K562 (cell line): Measurements from ENCODE around the gene TIMM44. TPM values are rescaled to one million over a fixed set of nuclear protein-coding genes. Genes with fewer than 3 reads are reported as not detected.

ENCODE experiments used
- ATAC-seq: fragments of 200-7000 bp; cut with Tn5 transposase; 3 replicates; pipeline ENCODE4 v1.9.1; 2020; ENCODE audit warnings: moderate library complexity
- BruUV-seq: library from RNA; stranded (reverse); fragments of 400-500 nt; replicated peaks from 2 replicates; lab custom pipeline; 2021; lab: Mats Ljungman, UMichigan
- CTCF ChIA-PET: fragments of 300-600 bp; formaldehyde crosslinking; extraction: SDS; loops from one replicate; lab custom pipeline; 2021; ENCODE audit warnings: low intra/inter-chr PET ratio; lab: Yijun Ruan, JAX
- POLR2A ChIA-PET: fragments of 300-600, 350-650 bp; sonication (Branson Sonifier 250); formaldehyde crosslinking; extraction: SDS; loops from one replicate; lab custom pipeline; 2021; ENCODE audit warnings: antibody characterized with exemption, inconsistent platforms; lab: Yijun Ruan, JAX
- DNase-seq, 4 experiments: peaks; one replicate each; pipeline versions ENCODE4 v3.0.0 to v3.0.0-alpha.2; 2011 to 2018; ENCODE audit warnings: low spot score in 3 of 4, mixed read lengths in 3 of 4; ENCODE audit errors: extremely low read depth in 1 of 4
- FAIRE-seq: peaks from 2 replicates; lab custom pipeline; 2011; peaks lifted over from hg19 to GRCh38; lab: Jason Lieb, UNC
- H2AFZ ChIP-seq: 2 replicates; pipeline ENCODE4 v1.6.0; 2011; ENCODE audit warnings: low read depth, low read length, control low read depth, inconsistent platforms
- H3K27ac ChIP-seq: fragments of 200-600 bp; 3 replicates; pipeline ENCODE4 v1.8.0; 2011; ENCODE audit warnings: low read depth, mild to moderate bottlenecking, control low read depth, inconsistent platforms, low read length, moderate library complexity, mixed read lengths; ENCODE audit errors: extremely low read depth
- H3K27me3 ChIP-seq, 2 experiments: fragments of 300-600 bp in 1 of 2; 2 replicates in 1 of 2; 3 replicates in 1 of 2; pipeline versions ENCODE4 v1.6.0 to v1.8.0; 2011; ENCODE audit warnings: inconsistent platforms in 2 of 2, low read length in 2 of 2, mild to moderate bottlenecking in 1 of 2, mixed read lengths in 1 of 2, moderate library complexity in 1 of 2; ENCODE audit not compliant: control insufficient read depth in 2 of 2, insufficient read depth in 2 of 2
- H3K36me3 ChIP-seq: fragments of 300-600 bp; 3 replicates; pipeline ENCODE4 v1.8.0; 2011; ENCODE audit warnings: mild to moderate bottlenecking, low read length, inconsistent platforms; ENCODE audit not compliant: control insufficient read depth, insufficient read depth
- H3K4me1 ChIP-seq, 2 experiments: fragments of 200-600 bp in 1 of 2; replicated peaks in 1 of 2; 2 replicates in 1 of 2; 3 replicates in 1 of 2; pipeline versions ENCODE4 v1.5.1 to v1.8.0; 2011; ENCODE audit warnings: inconsistent platforms in 2 of 2, low read length in 2 of 2, mild to moderate bottlenecking in 1 of 2, mixed read lengths in 1 of 2, moderate library complexity in 1 of 2; ENCODE audit not compliant: control insufficient read depth in 2 of 2, insufficient read depth in 2 of 2
- H3K4me2 ChIP-seq: 2 replicates; pipeline ENCODE4 v1.6.1; 2011; ENCODE audit warnings: low read length, control low read depth, inconsistent platforms, mixed read lengths; ENCODE audit not compliant: insufficient read depth
- H3K4me3 ChIP-seq: fragments of 200-600 bp; sonication (generic), shearing (Covaris generic); 2 replicates; pipeline ENCODE4 v1.5.1; 2016; ENCODE audit warnings: control low read depth, inconsistent platforms
- H3K79me2 ChIP-seq: fragments of 200-600 bp; 3 replicates; pipeline ENCODE4 v1.8.0; 2011; ENCODE audit warnings: low read length, inconsistent platforms; ENCODE audit not compliant: control insufficient read depth, insufficient read depth
- H3K9ac ChIP-seq, 2 experiments: 2 replicates each; pipeline versions ENCODE4 v1.6.0 to v1.6.1; 2011; ENCODE audit warnings: low read depth in 2 of 2, low read length in 2 of 2, control low read depth in 1 of 2, inconsistent platforms in 1 of 2, mild to moderate bottlenecking in 1 of 2, mixed read lengths in 1 of 2; ENCODE audit not compliant: insufficient read depth in 1 of 2
- H3K9me1 ChIP-seq: one replicate; pipeline ENCODE4 v1.6.0; 2011; ENCODE audit warnings: inconsistent platforms, mild to moderate bottlenecking, low read length, moderate library complexity; ENCODE audit not compliant: control insufficient read depth, insufficient read depth
- H3K9me3 ChIP-seq: replicated peaks from 2 replicates; pipeline ENCODE4 v1.5.1; 2011; ENCODE audit warnings: low read depth, low read length, inconsistent platforms; ENCODE audit not compliant: control insufficient read depth, insufficient read depth
- H4K20me1 ChIP-seq: replicated peaks from 2 replicates; pipeline ENCODE4 v1.6.1; 2011; ENCODE audit warnings: low read length, inconsistent platforms, mixed read lengths; ENCODE audit not compliant: control insufficient read depth, insufficient read depth
- ATF3 ChIP-seq, 2 experiments: fragments of 450-650 bp in 1 of 2; sonication (generic) in 1 of 2; formaldehyde crosslinking in 1 of 2; IDR thresholded peaks in 1 of 2; conservative IDR thresholded peaks in 1 of 2; 2 replicates each; pipeline versions ENCODE4 v1.6.1 to v1.8.1; 2016 to 2023; ENCODE audit warnings: mild to moderate bottlenecking in 2 of 2, moderate library complexity in 2 of 2, inconsistent platforms in 1 of 2, missing genetic modification reagents in 1 of 2
- CHD1 ChIP-seq: fragments of 200-600 bp; sonication (generic); IDR thresholded peaks from one replicate; pipeline ENCODE4 v1.6.1; 2012; ENCODE audit warnings: mild to moderate bottlenecking, moderate library complexity, low read length, inconsistent platforms
- DDX20 ChIP-seq: fragments of 450-650 bp; IDR thresholded peaks from 2 replicates; pipeline ENCODE4 v1.6.1; 2016; ENCODE audit warnings: missing genetic modification characterization, low read depth, mild to moderate bottlenecking, missing compliant biosample characterization, moderate library complexity
- E4F1 ChIP-seq: fragments of 250-450 bp; sonication (Bioruptor Pico); IDR thresholded peaks from 2 replicates; pipeline ENCODE4 v1.5.0; 2021; ENCODE audit warnings: mild to moderate bottlenecking, borderline replicate concordance
- HMG20A ChIP-seq: fragments of 450-650 bp; formaldehyde crosslinking; conservative IDR thresholded peaks from 2 replicates; pipeline ENCODE4 v1.4.0; 2020; ENCODE audit warnings: mild to moderate bottlenecking, mixed read lengths
- HOMEZ ChIP-seq: fragments of 250-450 bp; sonication (Bioruptor Pico); IDR thresholded peaks from 2 replicates; pipeline ENCODE4 v1.4.0; 2020; ENCODE audit warnings: mild to moderate bottlenecking, moderate library complexity
- POLR2A ChIP-seq: fragments of 450-650 bp; conservative IDR thresholded peaks from 2 replicates; pipeline ENCODE4 v1.6.1; 2016
- POLR2G ChIP-seq: fragments of 200-400 bp; formaldehyde crosslinking; IDR thresholded peaks from 2 replicates; pipeline ENCODE4 v1.6.1; 2017; ENCODE audit warnings: low read depth, mild to moderate bottlenecking, antibody characterized with exemption, low read length, moderate library complexity
- RBFOX2 ChIP-seq: fragments of 200-400 bp; formaldehyde crosslinking; IDR thresholded peaks from 2 replicates; pipeline ENCODE4 v1.6.1; 2017; ENCODE audit warnings: low read depth, mild to moderate bottlenecking, low read length, moderate library complexity
- ZBTB33 ChIP-seq: sonication (generic); formaldehyde crosslinking; IDR thresholded peaks from 2 replicates; pipeline ENCODE4 v1.8.1; 2023; ENCODE audit warnings: mild to moderate bottlenecking, missing genetic modification reagents
- ZFX ChIP-seq: sonication (generic); formaldehyde crosslinking; IDR thresholded peaks from 2 replicates; pipeline ENCODE4 v1.8.0; 2022; ENCODE audit warnings: mild to moderate bottlenecking, missing genetic modification reagents, moderate library complexity
- ZNF121 ChIP-seq: sonication (generic); formaldehyde crosslinking; conservative IDR thresholded peaks from 2 replicates; pipeline ENCODE4 v1.8.0; 2022; ENCODE audit warnings: missing genetic modification reagents
- ZNF696 ChIP-seq: fragments of 250-450 bp; sonication (Bioruptor Pico); conservative IDR thresholded peaks from 2 replicates; pipeline ENCODE4 v1.4.0; 2020; ENCODE audit warnings: mild to moderate bottlenecking, moderate library complexity
- WGBS: fragments of 100-300 bp; shearing (Covaris generic); methylation state at CpG from one replicate; pipeline ENCODE4 v1.1.6; 2016; ENCODE audit warnings: low coverage, mixed read lengths; ENCODE audit not compliant: insufficient coverage; ENCODE audit errors: missing lambda C conversion rate; 5-methylcytosine and 5-hydroxymethylcytosine counted together
- in situ Hi-C: fragments of 300-500 bp; cut with MboI; formaldehyde crosslinking; loops from 4 replicates; pipeline ENCODE4 v1.15.0; 2018; ENCODE audit warnings: inconsistent platforms, mixed read lengths
- intact Hi-C: fragments of 100-400 bp; cut with micrococcal nuclease; formaldehyde crosslinking; loops from 2 replicates; pipeline ENCODE4 v1.14.2; 2022
- polyA plus RNA-seq, 8 experiments: library from polyadenylated mRNA; depleted of rRNA in 4 of 8; stranded (reverse) in 5 of 8; unstranded in 3 of 8; fragments of >200 nt; fragmentation: Nextera tagmentation in 2 of 8; fragmentation: Illumina TruSeq in 1 of 8; extraction: Ambion mirVana in 2 of 8; extraction: Trizol in 1 of 8; gene quantifications; 2 replicates each; pipeline versions ENCODE4 v1.2.1 to v1.2.3, GENCODE V29; 2011 to 2014; ENCODE audit warnings: inconsistent platforms in 1 of 8, missing spikeins in 1 of 8
- total RNA-seq, 7 experiments: library from RNA; depleted of rRNA in 6 of 7; stranded (reverse); fragments of >200 nt in 6 of 7; fragmentation: Illumina TruSeq in 2 of 7; extraction: Trizol in 2 of 7; gene quantifications; 2 replicates each; pipeline versions ENCODE4 v1.2.1 to v1.2.3, GENCODE V29; 2011 to 2021; ENCODE audit warnings: low replicate concordance in 1 of 7

The TIMM44 gene
- total and polyA plus RNA-seq, 9 of the 15 experiments (the other 6 are each of a cell fraction or from before 2014, with no cell fraction given): 10.3 to 231 (median 89.3) TPM

GRCh38 chr19:7907122-7907521 lies 36.3 kb downstream of the TIMM44 start:
- H3K27me3 ChIP-seq: no peaks in the 10 kb centered on the region
- peaks cover 52% of the 10 kb centered on the region; the same call in 2 of the 3 replicates for H3K36me3 ChIP-seq
- intact Hi-C loops (no loop called here), in situ Hi-C loops (no loop called here)
- H4K20me1 ChIP-seq: no peaks in the 10 kb centered on the region
- ATAC-seq (no peak), FAIRE-seq (no peak), DNase-seq (no peak)
- no peak overlapping the region; the same call in 2 of the 3 replicates for H3K27ac ChIP-seq
- H3K79me2 ChIP-seq: peaks cover 54% of the 10 kb centered on the region
- CTCF ChIA-PET: no interaction called here
- no TSS peak for BruUV-seq
- POLR2A ChIA-PET: interaction anchor here (1.6 kb wide), 1 partner anchor 13 kb away, joined by 3 read pairs; the partner anchor contains the start of gene SNAPC2
- H3K9ac ChIP-seq: peak overlapping the region in 1 of 2 experiments; percentile 60; a peak in 1 of 4 replicates
- TF ChIP-seq RBFOX2 (peak; percentile 51; the same call in 1 of the 2 replicates), ZBTB33 (CRISPR knock-in tag) (peak; percentile 55; the same call in 1 of the 2 replicates), CHD1 (no peak), HOMEZ (CRISPR knock-in tag) (no peak), E4F1 (CRISPR knock-in tag) (no peak), ZNF696 (CRISPR knock-in tag) (no peak), ZFX (CRISPR knock-in tag) (no peak), ZNF121 (0 out of 2 replicates have a peak, but pooled peaks have one; percentile 10), HMG20A (CRISPR knock-in tag) (no peak), ATF3 (IDR thresholded peaks at IDR 0.05) (no peak), ATF3 (CRISPR knock-in tag; conservative IDR thresholded peaks at IDR 0.05) (no peak), POLR2A (peak; percentile 32; the same call in 1 of the 2 replicates), POLR2G (peak; percentile 53; the same call in 1 of the 2 replicates), DDX20 (tag) (no peak)
- H3K9me1 ChIP-seq: peaks cover 7% of the 10 kb centered on the region
- no peak overlapping the region for H2AFZ ChIP-seq
- H3K4me1 ChIP-seq: peaks cover 13 to 86% of the 10 kb centered on the region in 2 experiments; a peak in 4 of 5 replicates
- H3K9me3 ChIP-seq: no peaks in the 10 kb centered on the region
- WGBS: 89% methylated on average over 12 of the region's 19 CpGs
- no peak overlapping the region for H3K4me3 ChIP-seq
- no peak overlapping the region for H3K4me2 ChIP-seq
